Astrocyte (in vitro differentiated cells and primary cell): ENCODE data around the gene CRYGB.

Experiments used
- CTCF ChIP-seq: IDR thresholded peaks from 2 replicates; pipeline ENCODE4 v1.5.1; 2011; ENCODE audit warnings: low read depth, mild to moderate bottlenecking, inconsistent platforms, low read length, moderate library complexity; ENCODE audit not compliant: insufficient read depth
- EZH2 ChIP-seq: IDR thresholded peaks from 2 replicates; pipeline ENCODE4 v1.6.1; 2012; ENCODE audit warnings: mild to moderate bottlenecking, low read length, inconsistent platforms; ENCODE audit not compliant: insufficient read depth

GRCh38 chr2:208134928-208135586 lies 10.9 kb downstream of the CRYGB start:
- TF ChIP-seq CTCF = no peak
- TF ChIP-seq EZH2 = no peak
